H1 (cell line): ENCODE measurements around the gene OR5F1. TPM values are rescaled to one million over a fixed set of nuclear protein-coding genes. Genes with fewer than 3 reads are reported as not detected.

Experiments
- GTF2F1 ChIP-seq: IDR thresholded peaks from 2 replicates; pipeline ENCODE4 v1.6.1; 2012; ENCODE audit warnings: low read depth, low read length, improper control_type of control experiment, borderline replicate concordance
- HDAC6 ChIP-seq: IDR thresholded peaks from one replicate; pipeline ENCODE4 v1.7.1; 2012; ENCODE audit warnings: low read depth, mild to moderate bottlenecking, inconsistent platforms, low read length, moderate library complexity
- RBBP5 ChIP-seq: IDR thresholded peaks from 2 replicates; pipeline ENCODE4 v1.7.1; 2012; ENCODE audit warnings: low read depth, mild to moderate bottlenecking, inconsistent platforms, low read length, moderate library complexity, borderline replicate concordance
- SP2 ChIP-seq: IDR thresholded peaks from 2 replicates; pipeline ENCODE4 v1.6.1; 2012; ENCODE audit warnings: mild to moderate bottlenecking, low read length, inconsistent platforms
- polyA plus RNA-seq, 7 experiments: library from polyadenylated mRNA; depleted of rRNA in 3 of 7; stranded (reverse) in 5 of 7; unstranded in 2 of 7; fragments of >200 nt in 5 of 7; fragments of 200-250 nt in 2 of 7; gene quantifications; 1 replicate in 5 of 7; 2 replicates in 1 of 7; 4 replicates in 1 of 7; pipeline versions ENCODE4 v1.2.1 to v1.2.3, GENCODE V29; 2011 to 2013; ENCODE audit warnings: missing spikeins in 2 of 7, mixed read lengths in 2 of 7
- total RNA-seq: library from RNA; stranded (reverse); fragmentation: NEBNext Ultra II Directional; extraction: Animal tissue kit (Norgen Biotek cat#: 25700); gene quantifications from 2 replicates; pipeline ENCODE4 v1.2.1, GENCODE V29; 2021

OR5F1 gene
- total and polyA plus RNA-seq, 2 of the 8 experiments (the other 6 are each of a cell fraction or from before 2014, with no cell fraction given) = not detected

DNA sequence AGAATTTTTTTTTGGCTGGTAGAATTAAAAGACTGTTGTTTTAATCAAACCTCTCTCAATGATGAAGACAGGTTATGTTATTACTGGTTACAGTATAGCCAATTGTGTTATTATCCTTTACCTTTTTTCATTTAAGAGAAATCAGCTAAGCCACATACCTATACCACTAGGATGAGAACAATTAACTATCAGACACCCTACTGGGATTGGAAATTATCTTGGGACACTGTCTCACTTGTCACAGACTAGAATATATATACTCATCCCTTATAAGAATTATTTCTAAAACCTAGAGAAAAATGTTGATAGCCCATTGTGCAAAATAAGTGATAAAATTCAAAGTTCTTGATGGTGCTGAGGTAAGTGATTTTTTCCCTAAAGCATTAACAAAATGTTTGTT, 32.9 kb upstream of the OR5F1 start, which contains the start of gene OR5AS1 (continued):
- no peak for TF ChIP-seq GTF2F1
- no peak for TF ChIP-seq SP2
- no peak for TF ChIP-seq HDAC6
- no peak for TF ChIP-seq RBBP5
